Fibroblast of skin of back (primary cell): Measurements from ENCODE around the gene INTS4.
"Not testable (repeated sequence)": the region's sequence is repeated elsewhere in the genome, so short reads cannot be mapped to it uniquely, and the experiment has no call there.

ENCODE experiments used
- DNase-seq: peaks from one replicate; pipeline ENCODE4 v3.0.0-alpha.2; 2013

The INTS4 gene

GRCh38 chr11:77876045-77876444 lies 118.4 kb downstream of the INTS4 start:
- no peak for DNase-seq

GRCh38 chr11:77874206-77874605 lies 120.3 kb downstream of the INTS4 start:
- no peak for DNase-seq

- no peak for DNase-seq
These were observed 121.1 kb downstream of the INTS4 start for GRCh38 chr11:77873345-77873744.

GRCh38 chr11:77871855-77872254 lies 122.6 kb downstream of the INTS4 start:
- DNase-seq: no peak

GRCh38 chr11:77868744-77869143 lies 125.7 kb downstream of the INTS4 start:
- DNase-seq: no peak

- no peak for DNase-seq
These were observed 128.1 kb downstream of the INTS4 start for GRCh38 chr11:77866336-77866735.

GRCh38 chr11:77865805-77866204 lies 128.7 kb downstream of the INTS4 start:
- DNase-seq: peak; percentile 63

- DNase-seq: not testable (repeated sequence)
These were observed 133.0 kb downstream of the INTS4 start for GRCh38 chr11:77861444-77861843.

GRCh38 chr11:77857906-77858457 lies 136.5 kb downstream of the INTS4 start:
- DNase-seq: not testable (repeated sequence)

GRCh38 chr11:77854838-77855237 lies 139.6 kb downstream of the INTS4 start:
- DNase-seq: no peak

- peak; percentile 5 for DNase-seq
These were observed 143.0 kb downstream of the INTS4 start for GRCh38 chr11:77851503-77851902.

- DNase-seq: not testable (repeated sequence)
These were observed 150.8 kb downstream of the INTS4 start for GRCh38 chr11:77843700-77844099.

- DNase-seq: peak; percentile 28
These were observed 151.9 kb downstream of the INTS4 start for GRCh38 chr11:77842441-77843121.

- no peak for DNase-seq
These were observed 161.2 kb downstream of the INTS4 start for GRCh38 chr11:77833302-77833701.

- DNase-seq: no peak
These were observed 165.5 kb downstream of the INTS4 start for GRCh38 chr11:77828926-77829325.
